GM19043 (cell line): ENCODE results near the gene FXN.
A peak's percentile ranks its signal among the peaks of the same experiment; 100 is the strongest.
"Not testable (repeated sequence)": the region's sequence is repeated elsewhere in the genome, so short reads cannot be mapped to it uniquely, and the experiment has no call there.

ENCODE experiments used
- ATAC-seq: cut with Tn5 transposase; IDR thresholded peaks from one replicate; pipeline ENCODE4 v1.9.1; 2021; ENCODE audit warnings: low read depth; ENCODE audit not compliant: unreplicated experiment

The FXN gene

GRCh38 chr9:69020301-69021145 is 15.0 kb upstream of the FXN start:
- ATAC-seq: no peak

- no peak for ATAC-seq
These were observed 11.9 kb upstream of the FXN start for GRCh38 chr9:69023650-69024049.

- ATAC-seq: peak; percentile 75
These were observed 8.0 kb upstream of the FXN start for GRCh38 chr9:69027355-69028097.

GRCh38 chr9:69028754-69029153 is 6.8 kb upstream of the FXN start:
- no peak for ATAC-seq

- no peak for ATAC-seq
These were observed 6.0 kb upstream of the FXN start for GRCh38 chr9:69029535-69029934.

GRCh38 chr9:69030851-69031645 is 4.5 kb upstream of the FXN start:
- ATAC-seq: no peak

- ATAC-seq: no peak
These were observed 1.5 kb upstream of the FXN start for GRCh38 chr9:69034071-69034470.

- peak; percentile 28 for ATAC-seq
These were observed 757 bp downstream of the FXN start for GRCh38 chr9:69036309-69036708.

GRCh38 chr9:69036799-69037198 is 1.2 kb downstream of the FXN start:
- ATAC-seq: no peak

- ATAC-seq: no peak
These were observed 5.1 kb downstream of the FXN start for GRCh38 chr9:69040646-69041045.

- no peak for ATAC-seq
These were observed 9.0 kb downstream of the FXN start for GRCh38 chr9:69044240-69045219.

GRCh38 chr9:69045821-69046220 is 10.3 kb downstream of the FXN start:
- ATAC-seq: no peak

- ATAC-seq: no peak
These were observed 11.2 kb downstream of the FXN start for GRCh38 chr9:69046723-69047122.

GRCh38 chr9:69047371-69047770 is 11.8 kb downstream of the FXN start:
- no peak for ATAC-seq

- ATAC-seq: no peak
These were observed 13.5 kb downstream of the FXN start for GRCh38 chr9:69049094-69049493.

GRCh38 chr9:69050936-69051335 is 15.4 kb downstream of the FXN start:
- not testable (repeated sequence) for ATAC-seq

GRCh38 chr9:69054989-69055388 is 19.4 kb downstream of the FXN start:
- no peak for ATAC-seq

GRCh38 chr9:69056191-69056815 is 20.8 kb downstream of the FXN start:
- no peak for ATAC-seq

GRCh38 chr9:69058101-69058500 is 22.5 kb downstream of the FXN start:
- ATAC-seq: no peak
